Measurements from ENCODE around the gene SIL1. TPM values are rescaled to one million over a fixed set of nuclear protein-coding genes. Genes with fewer than 3 reads are reported as not detected.

The SIL1 gene
- total RNA-seq, 3 donors from 2014 or later (not counting 1 experiment from before 2014, with no cell fraction given), result 16.9 to 22.5 (median 22.4) TPM

DNA sequence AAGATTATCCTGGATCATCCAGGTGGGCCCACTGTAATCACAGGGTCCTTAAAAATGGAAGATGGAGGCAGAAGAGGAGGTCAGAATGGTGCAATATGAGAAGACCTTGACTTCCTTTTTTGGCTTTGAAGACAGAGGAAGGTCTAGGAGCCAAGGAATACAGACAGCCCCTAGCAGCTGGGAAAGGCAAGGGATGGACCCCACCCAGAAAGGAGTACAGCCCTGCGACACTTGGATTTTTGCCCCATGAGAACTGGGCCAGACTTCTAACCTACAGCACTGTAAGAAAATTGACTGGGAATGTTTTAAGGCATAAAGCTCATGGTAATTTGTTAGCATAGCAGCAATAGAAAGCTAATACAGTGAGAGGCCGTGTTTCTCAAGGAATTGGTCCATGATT is 256.1 kb downstream of the SIL1 start:
- no peak for DNase-seq
- Mint-ChIP-seq H3K4me3 (no peak overlapping the region), H3K27me3 (ENCODE audit: low read depth in 2 of 2) (no peaks in the 10 kb centered on the region), H3K36me3 (no peaks in the 10 kb centered on the region), H3K4me1 (peaks cover 12 to 34% of the 10 kb centered on the region in 2 donors), H3K9me3 (no peaks in the 10 kb centered on the region), H3K27ac (no peak overlapping the region)
- H3K4me1 ChIP-seq (ENCODE audit: control insufficient read depth, insufficient read depth, low read length), result no peaks in the 10 kb centered on the region
- TF ChIP-seq, protein P1, sequence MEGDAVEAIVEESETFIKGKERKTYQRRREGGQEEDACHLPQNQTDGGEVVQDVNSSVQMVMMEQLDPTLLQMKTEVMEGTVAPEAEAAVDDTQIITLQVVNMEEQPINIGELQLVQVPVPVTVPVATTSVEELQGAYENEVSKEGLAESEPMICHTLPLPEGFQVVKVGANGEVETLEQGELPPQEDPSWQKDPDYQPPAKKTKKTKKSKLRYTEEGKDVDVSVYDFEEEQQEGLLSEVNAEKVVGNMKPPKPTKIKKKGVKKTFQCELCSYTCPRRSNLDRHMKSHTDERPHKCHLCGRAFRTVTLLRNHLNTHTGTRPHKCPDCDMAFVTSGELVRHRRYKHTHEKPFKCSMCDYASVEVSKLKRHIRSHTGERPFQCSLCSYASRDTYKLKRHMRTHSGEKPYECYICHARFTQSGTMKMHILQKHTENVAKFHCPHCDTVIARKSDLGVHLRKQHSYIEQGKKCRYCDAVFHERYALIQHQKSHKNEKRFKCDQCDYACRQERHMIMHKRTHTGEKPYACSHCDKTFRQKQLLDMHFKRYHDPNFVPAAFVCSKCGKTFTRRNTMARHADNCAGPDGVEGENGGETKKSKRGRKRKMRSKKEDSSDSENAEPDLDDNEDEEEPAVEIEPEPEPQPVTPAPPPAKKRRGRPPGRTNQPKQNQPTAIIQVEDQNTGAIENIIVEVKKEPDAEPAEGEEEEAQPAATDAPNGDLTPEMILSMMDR (IDR thresholded peaks at IDR 0.05), result no peak
- intact Hi-C loops (cut with micrococcal nuclease), result no loop called here
- no peak overlapping the region for H3K4me3 ChIP-seq (ENCODE audit: low read length)
- H3K27me3 ChIP-seq (ENCODE audit: control insufficient read depth, insufficient read depth, low read length), result no peaks in the 10 kb centered on the region
- no peak overlapping the region for H3K27ac ChIP-seq (ENCODE audit: low read length)
- no peaks in the 10 kb centered on the region for H3K9me3 ChIP-seq (ENCODE audit: control insufficient read depth, insufficient read depth, low read length)
- no peak for ATAC-seq
- WGBS (ENCODE audit: insufficient coverage), result 100% methylated on average over 1 of the region's 2 CpGs
- H3K36me3 ChIP-seq (ENCODE audit: control insufficient read depth, insufficient read depth, low read length), result peaks cover 2% of the 10 kb centered on the region

DNA sequence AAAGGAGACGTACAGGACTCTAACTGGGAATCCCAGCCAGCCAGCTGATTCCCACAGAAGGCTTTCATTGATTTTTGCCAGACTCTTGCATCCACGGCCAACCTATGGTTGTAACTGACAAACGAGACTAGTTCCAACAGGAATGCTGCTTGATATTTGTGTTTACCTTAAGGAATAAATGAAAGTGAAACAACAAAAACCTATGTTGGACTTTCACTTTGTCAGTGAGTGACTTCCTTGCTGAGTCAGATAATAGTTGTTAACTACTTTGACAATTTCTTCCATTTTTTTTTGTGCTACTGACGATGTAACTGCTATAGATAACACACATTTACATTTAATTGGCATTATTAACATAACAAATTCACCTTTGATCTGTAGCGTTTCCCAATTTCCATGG is 259.6 kb downstream of the SIL1 start:
- Histone ChIP-seq H3K27ac (ENCODE audit: low read length) (no peak overlapping the region), H3K27me3 (ENCODE audit: control insufficient read depth, insufficient read depth, low read length) (no peaks in the 10 kb centered on the region), H3K9me3 (ENCODE audit: control insufficient read depth, insufficient read depth, low read length) (no peaks in the 10 kb centered on the region), H3K36me3 (ENCODE audit: control insufficient read depth, insufficient read depth, low read length) (no peaks in the 10 kb centered on the region), H3K4me1 (ENCODE audit: control insufficient read depth, insufficient read depth, low read length) (no peaks in the 10 kb centered on the region), H3K4me3 (ENCODE audit: low read length) (no peak overlapping the region)
- intact Hi-C loops (cut with micrococcal nuclease), result no loop called here
- WGBS (ENCODE audit: insufficient coverage), result 89% methylated on average over 5 of the region's 5 CpGs
- H3K27me3 Mint-ChIP-seq (ENCODE audit: low read depth in 2 of 2), result no peaks in the 10 kb centered on the region
- H3K27ac Mint-ChIP-seq, result no peak overlapping the region
- TF ChIP-seq, protein P1 (IDR thresholded peaks at IDR 0.05), result no peak
- H3K4me3 Mint-ChIP-seq, result no peak overlapping the region
- H3K36me3 Mint-ChIP-seq, result no peaks in the 10 kb centered on the region
- no peaks in the 10 kb centered on the region for H3K9me3 Mint-ChIP-seq
- no peak for DNase-seq
- H3K4me1 Mint-ChIP-seq, result peaks cover 12 to 15% of the 10 kb centered on the region in 2 donors
- ATAC-seq, result no peak

DNA sequence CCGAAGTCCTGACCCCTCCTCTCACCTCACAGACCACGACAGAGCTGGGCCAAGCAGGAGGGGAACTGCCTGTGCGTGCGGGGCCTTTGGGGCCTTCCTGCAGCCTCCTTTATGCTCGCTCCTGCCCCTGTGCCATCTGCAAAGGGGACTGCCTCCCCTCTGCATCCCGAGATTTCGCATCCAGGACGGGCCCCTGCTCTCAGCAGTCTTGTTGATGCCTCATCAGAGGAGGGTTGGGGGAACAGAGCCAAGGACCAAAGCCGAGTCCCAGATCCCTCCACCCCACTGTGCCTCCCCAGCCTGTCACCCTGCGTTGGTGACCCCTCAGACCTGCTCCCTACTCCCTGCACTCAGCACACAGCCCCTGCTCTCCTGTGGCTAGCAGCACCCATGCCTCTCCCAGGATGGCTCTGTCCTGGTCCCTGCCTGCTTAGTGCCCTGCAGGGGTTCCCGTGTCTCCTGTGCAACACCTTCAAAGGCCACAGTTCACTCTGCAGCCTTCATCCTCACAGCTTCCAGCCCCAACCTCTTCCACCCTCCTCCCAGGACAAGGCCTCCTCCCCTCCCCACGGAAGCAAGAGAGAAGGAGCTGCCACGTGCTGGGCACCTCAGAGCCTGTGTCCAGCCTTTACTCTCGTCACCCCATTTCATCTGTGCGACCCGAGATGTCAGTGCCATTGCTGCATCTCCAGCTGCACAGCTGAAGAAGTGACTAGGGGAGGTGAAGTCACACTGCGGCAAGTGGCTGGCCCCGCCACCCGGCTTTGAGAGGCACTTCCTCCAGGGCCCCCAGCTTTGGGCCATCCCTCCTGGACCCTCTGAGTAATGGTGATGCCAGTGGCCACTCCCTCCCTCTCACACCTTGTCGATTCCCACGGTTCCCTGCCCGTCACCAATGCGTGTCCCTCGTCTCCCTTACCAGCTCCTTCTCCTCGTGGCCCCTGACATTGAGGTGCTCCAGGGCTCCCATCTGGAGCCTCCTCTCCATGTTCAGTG is 260.5 kb downstream of the SIL1 start:
- no peaks in the 10 kb centered on the region for H3K9me3 Mint-ChIP-seq
- H3K4me1 ChIP-seq (ENCODE audit: control insufficient read depth, insufficient read depth, low read length), result no peaks in the 10 kb centered on the region
- 92% methylated on average over 25 of the region's 25 CpGs for WGBS (ENCODE audit: insufficient coverage)
- peak overlapping the region in 1 of 2 donors; percentile 35 for H3K27ac Mint-ChIP-seq
- no peak overlapping the region for H3K4me3 Mint-ChIP-seq
- H3K27me3 ChIP-seq (ENCODE audit: control insufficient read depth, insufficient read depth, low read length), result no peaks in the 10 kb centered on the region
- ATAC-seq (no peak), DNase-seq (no peak)
- H3K36me3 Mint-ChIP-seq, result no peaks in the 10 kb centered on the region
- no peaks in the 10 kb centered on the region for H3K36me3 ChIP-seq (ENCODE audit: control insufficient read depth, insufficient read depth, low read length)
- no peaks in the 10 kb centered on the region for H3K27me3 Mint-ChIP-seq (ENCODE audit: low read depth in 2 of 2)
- intact Hi-C loops (cut with micrococcal nuclease), result no loop called here
- no peak overlapping the region for H3K4me3 ChIP-seq (ENCODE audit: low read length)
- no peak overlapping the region for H3K27ac ChIP-seq (ENCODE audit: low read length)
- peaks cover 12 to 14% of the 10 kb centered on the region in 2 donors for H3K4me1 Mint-ChIP-seq
- H3K9me3 ChIP-seq (ENCODE audit: control insufficient read depth, insufficient read depth, low read length), result no peaks in the 10 kb centered on the region
- TF ChIP-seq, protein P1 (IDR thresholded peaks at IDR 0.05), result no peak

Measured in natural killer cell (primary cell).